Keratinocyte (primary cell): ENCODE measurements around the gene OR56A4. TPM values are rescaled to one million over a fixed set of nuclear protein-coding genes. Genes with fewer than 3 reads are reported as not detected.

Experiments used
- DNase-seq: peaks from one replicate; pipeline ENCODE4 v3.0.0-alpha.2; 2011; ENCODE audit warnings: low read depth, missing footprints, low spot score
- FAIRE-seq: peaks from 2 replicates; lab custom pipeline; 2011; peaks lifted over from hg19 to GRCh38; lab: Jason Lieb, UNC
- H2AFZ ChIP-seq: 2 replicates; pipeline ENCODE4 v1.6.0; 2012; ENCODE audit warnings: low read length, control low read depth, inconsistent platforms; ENCODE audit not compliant: control insufficient read depth
- H3K27ac ChIP-seq: 2 replicates; pipeline ENCODE4 v1.5.1; 2011; ENCODE audit warnings: low read length; ENCODE audit not compliant: control insufficient read depth, insufficient read depth
- H3K27me3 ChIP-seq: 3 replicates; pipeline ENCODE4 v1.6.0; 2011; ENCODE audit warnings: low read length; ENCODE audit not compliant: control insufficient read depth, insufficient read depth; ENCODE audit errors: extremely low read depth
- H3K36me3 ChIP-seq, 2 experiments: 2 replicates in 1 of 2; 3 replicates in 1 of 2; pipeline ENCODE4 v1.5.1; 2011; ENCODE audit warnings: low read length in 2 of 2, mild to moderate bottlenecking in 1 of 2; ENCODE audit not compliant: control insufficient read depth in 2 of 2, insufficient read depth in 2 of 2; ENCODE audit errors: extremely low read depth in 1 of 2
- H3K4me1 ChIP-seq: 3 replicates; pipeline ENCODE4 v1.5.1; 2011; ENCODE audit warnings: low read length; ENCODE audit not compliant: control insufficient read depth, insufficient read depth; ENCODE audit errors: extremely low read depth
- H3K4me2 ChIP-seq: 3 replicates; pipeline ENCODE4 v1.6.0; 2011; ENCODE audit warnings: low read depth, low read length; ENCODE audit not compliant: control insufficient read depth, insufficient read depth; ENCODE audit errors: extremely low read depth
- H3K4me3 ChIP-seq, 3 experiments: fragments of 200-600 bp in 1 of 3; sonication (generic) in 1 of 3; 2 replicates in 2 of 3; 3 replicates in 1 of 3; pipeline ENCODE4 v1.5.1; 2011 to 2016; ENCODE audit warnings: low read length in 3 of 3, mild to moderate bottlenecking in 3 of 3, control low read depth in 2 of 3, inconsistent platforms in 1 of 3, low read depth in 1 of 3, mixed read lengths in 1 of 3, mixed run types in 1 of 3, moderate library complexity in 1 of 3; ENCODE audit not compliant: control insufficient read depth in 2 of 3, insufficient read depth in 2 of 3; ENCODE audit errors: extremely low read depth in 1 of 3
- H3K79me2 ChIP-seq: 2 replicates; pipeline ENCODE4 v1.6.0; 2012; ENCODE audit warnings: low read length; ENCODE audit not compliant: control insufficient read depth, insufficient read depth
- H3K9ac ChIP-seq: 3 replicates; pipeline ENCODE4 v1.6.0; 2011; ENCODE audit warnings: low read length; ENCODE audit not compliant: control insufficient read depth, insufficient read depth; ENCODE audit errors: extremely low read depth
- H3K9me1 ChIP-seq: 3 replicates; pipeline ENCODE4 v1.6.0; 2011; ENCODE audit warnings: low read length; ENCODE audit not compliant: control insufficient read depth, insufficient read depth; ENCODE audit errors: extremely low read depth
- H3K9me3 ChIP-seq: 2 replicates; pipeline ENCODE4 v1.5.1; 2012; ENCODE audit warnings: low read depth, low read length; ENCODE audit not compliant: control insufficient read depth
- H4K20me1 ChIP-seq: 3 replicates; pipeline ENCODE4 v1.6.0; 2011; ENCODE audit warnings: low read length; ENCODE audit not compliant: control insufficient read depth, insufficient read depth; ENCODE audit errors: extremely low read depth
- CTCF ChIP-seq, 3 experiments: IDR thresholded peaks in 1 of 3; conservative IDR thresholded peaks in 1 of 3; optimal IDR thresholded peaks in 1 of 3; 2 replicates in 2 of 3; 3 replicates in 1 of 3; pipeline versions ENCODE3 to v1.5.1; 2011; ENCODE audit warnings: low read length in 3 of 3, mild to moderate bottlenecking in 3 of 3, moderate library complexity in 2 of 3, control low read depth in 1 of 3, inconsistent platforms in 1 of 3; ENCODE audit not compliant: insufficient read depth in 2 of 3; ENCODE audit errors: extremely low read depth in 1 of 3
- EZH2 ChIP-seq: IDR thresholded peaks from one replicate; pipeline ENCODE4 v1.6.1; 2012; ENCODE audit warnings: inconsistent platforms, mild to moderate bottlenecking, low read length, moderate library complexity
- dilution Hi-C: fragments of 300-500 bp; cut with MboI; formaldehyde crosslinking; loops from one replicate; pipeline ENCODE4 v1.7.0; 2020; ENCODE audit warnings: low sequenced_read_pairs; ENCODE audit not compliant: extremely low pct_ligation_motif_present
- polyA plus RNA-seq, 5 experiments: library from polyadenylated mRNA; depleted of rRNA in 3 of 5; stranded (reverse) in 3 of 5; stranded (forward) in 1 of 5; unstranded in 1 of 5; fragments of >200 nt; gene quantifications; 1 replicate in 1 of 5; 2 replicates in 3 of 5; 3 replicates in 1 of 5; pipeline versions ENCODE4 v1.2.1 to v1.2.3, GENCODE V29; 2011 to 2012; ENCODE audit warnings: missing spikeins in 2 of 5, low read depth in 1 of 5, low replicate concordance in 1 of 5

OR56A4 gene
- polyA plus RNA-seq, 1 donor (not counting 4 experiments of a cell fraction or from before 2014, with no cell fraction given): not detected

- Histone ChIP-seq H3K4me3 (no peak within 1 kb of the TSS), H3K27me3 (no peaks in the 10 kb centered on the region), H3K36me3 (no peaks in the 10 kb centered on the region), H2AFZ (no peak within 1 kb of the TSS), H3K79me2 (no peaks in the 10 kb centered on the region), H3K27ac (no peak within 1 kb of the TSS), H3K9ac (no peak within 1 kb of the TSS), H3K9me3 (no peaks in the 10 kb centered on the region), H4K20me1 (no peaks in the 10 kb centered on the region), H3K9me1 (no peaks in the 10 kb centered on the region), H3K4me1 (no peaks in the 10 kb centered on the region), H3K4me2 (no peak within 1 kb of the TSS)
- dilution Hi-C loops: no loop called here
- DNase-seq: no peak
- no peak for FAIRE-seq
- TF ChIP-seq CTCF (optimal IDR thresholded peaks at IDR 0.05 in 1 of 3, IDR thresholded peaks at IDR 0.05 in 1 of 3, conservative IDR thresholded peaks at IDR 0.05 in 1 of 3; ENCODE audit: extremely low read depth in 1 of 3, insufficient read depth in 2 of 3, low read length in 3 of 3) (no peak), EZH2 (no peak)
These were observed 24.1 kb upstream of the OR56A4 start, which contains the start of gene OR56A1 for GRCh38 chr11:6030708-6031405. Gene OR56A1 (minus strand): TSS chr11:6030758. CDS start chr11:6027692, 3,066 bp downstream.

- dilution Hi-C loops: no loop called here
- Histone ChIP-seq H3K9me3 (no peaks in the 10 kb centered on the region), H3K36me3 (no peaks in the 10 kb centered on the region), H3K27ac (no peak overlapping the region), H4K20me1 (no peaks in the 10 kb centered on the region), H3K4me2 (no peak overlapping the region), H3K9me1 (no peaks in the 10 kb centered on the region), H3K9ac (no peak overlapping the region), H3K4me1 (no peaks in the 10 kb centered on the region), H3K27me3 (no peaks in the 10 kb centered on the region), H3K4me3 (no peak overlapping the region), H3K79me2 (no peaks in the 10 kb centered on the region), H2AFZ (no peak overlapping the region)
- FAIRE-seq (no peak), DNase-seq (no peak)
- TF ChIP-seq EZH2 (no peak), CTCF (optimal IDR thresholded peaks at IDR 0.05 in 1 of 3, IDR thresholded peaks at IDR 0.05 in 1 of 3, conservative IDR thresholded peaks at IDR 0.05 in 1 of 3; ENCODE audit: extremely low read depth in 1 of 3, insufficient read depth in 2 of 3, low read length in 3 of 3) (no peak)
These were observed 20.8 kb upstream of the OR56A4 start for GRCh38 chr11:6027501-6027900.
